Neural progenitor cell (in vitro differentiated cells): ENCODE measurements around the gene LIN7B. TPM values are rescaled to one million over a fixed set of nuclear protein-coding genes. Genes with fewer than 3 reads are reported as not detected.
"Not testable (repeated sequence)": the region's sequence is repeated elsewhere in the genome, so short reads cannot be mapped to it uniquely, and the experiment has no call there.

ENCODE experiments used
- DNase-seq: peaks from one replicate; pipeline ENCODE4 v3.0.0-alpha.2; 2016; ENCODE audit warnings: low spot score
- H2AFZ ChIP-seq: fragments of 200-600 bp; sonication (generic); replicated peaks from 2 replicates; pipeline ENCODE4 v1.6.1; 2016; ENCODE audit warnings: antibody characterized with exemption
- H3F3A ChIP-seq: fragments of 200-600 bp; sonication (generic); 2 replicates; pipeline ENCODE4 v1.6.1; 2016; ENCODE audit warnings: antibody characterized with exemption, low read depth
- H3K27ac ChIP-seq: fragments of 200-600 bp; sonication (generic); 2 replicates; pipeline ENCODE4 v1.5.1; 2016; ENCODE audit warnings: mild to moderate bottlenecking
- H3K27me3 ChIP-seq: fragments of 200-600 bp; sonication (generic); 2 replicates; pipeline ENCODE4 v1.6.1; 2016; ENCODE audit warnings: mild to moderate bottlenecking, moderate library complexity
- H3K36me3 ChIP-seq: fragments of 200-600 bp; sonication (generic); 2 replicates; pipeline ENCODE4 v1.5.1; 2016
- H3K4me1 ChIP-seq: fragments of 200-600 bp; sonication (generic); 2 replicates; pipeline ENCODE4 v1.6.1; 2016; ENCODE audit warnings: mixed run types
- H3K4me2 ChIP-seq: fragments of 200-600 bp; sonication (generic); 2 replicates; pipeline ENCODE4 v1.6.1; 2016
- H3K4me3 ChIP-seq: fragments of 200-600 bp; sonication (generic); 2 replicates; pipeline ENCODE4 v1.5.1; 2016
- H3K79me2 ChIP-seq: fragments of 200-600 bp; sonication (generic); 2 replicates; pipeline ENCODE4 v1.6.1; 2016; ENCODE audit warnings: low read depth
- H3K9ac ChIP-seq: fragments of 200-600 bp; sonication (generic); 2 replicates; pipeline ENCODE4 v1.6.1; 2016
- H3K9me3 ChIP-seq: fragments of 200-600 bp; sonication (generic); 2 replicates; pipeline ENCODE4 v1.5.1; 2016; ENCODE audit warnings: low read depth
- H4K20me1 ChIP-seq: fragments of 200-600 bp; sonication (generic); 2 replicates; pipeline ENCODE4 v1.6.1; 2016; ENCODE audit warnings: low read depth
- H3K27ac Mint-ChIP-seq: 3 replicates; pipeline ENCODE4 v1.8.0; 2021; ENCODE audit warnings: mixed read lengths
- H3K27me3 Mint-ChIP-seq: 2 replicates; pipeline ENCODE4 v1.8.0; 2022; ENCODE audit warnings: low read depth, mild to moderate bottlenecking, inconsistent platforms, moderate library complexity, mixed read lengths; ENCODE audit not compliant: insufficient read depth
- H3K36me3 Mint-ChIP-seq: 3 replicates; pipeline ENCODE4 v1.8.0; 2021; ENCODE audit warnings: mixed read lengths
- H3K4me1 Mint-ChIP-seq: 3 replicates; pipeline ENCODE4 v1.8.0; 2021; ENCODE audit warnings: mixed read lengths
- H3K4me3 Mint-ChIP-seq: 3 replicates; pipeline ENCODE4 v1.8.0; 2021; ENCODE audit warnings: mild to moderate bottlenecking, moderate library complexity, mixed read lengths
- H3K9me3 Mint-ChIP-seq: 3 replicates; pipeline ENCODE4 v1.8.0; 2020; ENCODE audit warnings: mixed read lengths
- CTCF ChIP-seq: fragments of 200-600 bp; sonication (generic); IDR thresholded peaks from 2 replicates; pipeline ENCODE4 v1.5.1; 2017; ENCODE audit warnings: antibody characterized with exemption, mild to moderate bottlenecking
- EZH2 ChIP-seq: fragments of 200-600 bp; sonication (generic); IDR thresholded peaks from 2 replicates; pipeline ENCODE4 v1.6.1; 2017; ENCODE audit warnings: antibody characterized with exemption, mild to moderate bottlenecking, moderate library complexity
- EZH2phosphoT487 ChIP-seq: fragments of 200-600 bp; sonication (generic); IDR thresholded peaks from 2 replicates; pipeline ENCODE4 v1.6.1; 2017; ENCODE audit warnings: antibody characterized with exemption
- total RNA-seq: library from RNA; depleted of rRNA; stranded (reverse); fragments of >200 nt; gene quantifications from 2 replicates; pipeline ENCODE4 v1.2.3, GENCODE V29; 2015; ENCODE audit warnings: low replicate concordance

LIN7B gene
- total RNA-seq, 1 donor from 2014 or later: 9.7 TPM

DNA sequence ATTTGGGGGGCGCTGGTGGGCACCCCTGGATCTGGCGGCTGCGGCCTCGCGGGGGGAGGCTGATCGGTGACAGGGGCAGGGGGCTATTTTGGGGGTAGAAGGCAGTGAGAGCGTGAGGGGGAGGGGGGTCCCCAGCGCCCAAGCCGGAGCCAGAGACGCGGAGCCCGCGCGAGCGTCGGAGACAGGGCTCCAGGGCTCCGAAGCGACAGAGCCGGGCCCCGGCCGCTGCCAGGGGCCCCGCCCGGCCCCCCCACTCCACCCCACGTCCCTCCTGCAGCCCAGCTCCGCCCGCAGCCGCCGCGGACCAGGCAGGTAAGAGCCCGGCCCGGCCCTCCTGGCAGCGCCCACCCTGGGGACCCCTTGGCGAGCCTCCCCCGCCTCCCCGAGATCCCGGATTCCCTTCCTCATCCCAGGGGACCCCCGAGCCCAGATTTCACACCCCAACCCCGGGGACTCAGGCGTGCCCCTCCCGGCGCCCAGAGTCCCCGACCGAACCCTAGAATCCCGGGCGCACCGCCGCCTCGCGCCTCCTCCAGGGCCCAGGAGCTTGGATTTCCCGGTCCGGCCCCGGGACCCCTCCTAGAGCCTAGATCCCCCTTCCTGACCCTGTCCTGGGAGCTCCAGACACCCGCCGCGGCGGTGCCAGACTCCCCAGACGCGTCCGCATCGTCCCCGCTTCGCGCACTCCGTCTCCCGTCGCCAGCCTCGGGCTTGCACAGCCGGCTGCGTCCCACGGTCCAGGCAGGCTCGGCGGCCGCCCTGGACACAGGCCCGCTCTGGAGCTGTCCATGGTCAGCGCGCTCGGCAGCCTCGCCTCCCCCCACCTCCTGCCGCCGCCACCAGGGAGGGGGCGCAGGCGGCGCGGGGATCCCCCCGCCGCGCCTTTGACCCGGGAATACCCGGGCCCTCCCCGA lies 5.5 kb downstream of the LIN7B start, which contains the start of gene PPFIA3:
Gene PPFIA3 (plus strand): TSS at position 134 of the 914 bp plus-strand sequence. CDS start 8,330 bp downstream, outside the sequence.
- Histone ChIP-seq H3K36me3 (no peaks in the 10 kb centered on the region), H4K20me1 (peaks cover 36% of the 10 kb centered on the region), H3K9me3 (no peaks in the 10 kb centered on the region), H3F3A (peaks cover 15% of the 10 kb centered on the region), H3K27me3 (peaks cover 56% of the 10 kb centered on the region), H3K27ac (no peak within 1 kb of the TSS), H3K4me2 (peak within 1 kb of the TSS; percentile 86), H3K4me1 (no peaks in the 10 kb centered on the region), H3K4me3 (peak within 1 kb of the TSS; percentile 61), H3K9ac (no peak within 1 kb of the TSS), H2AFZ (no peak within 1 kb of the TSS), H3K79me2 (no peaks in the 10 kb centered on the region)
- Mint-ChIP-seq H3K4me3 (peak within 1 kb of the TSS; percentile 85), H3K9me3 (no peaks in the 10 kb centered on the region), H3K27me3 (peaks cover 18% of the 10 kb centered on the region), H3K4me1 (peaks cover 28% of the 10 kb centered on the region), H3K27ac (peak within 1 kb of the TSS; percentile 72), H3K36me3 (peaks cover 4% of the 10 kb centered on the region)
- TF ChIP-seq CTCF: no peak
- peak; percentile 64 for TF ChIP-seq EZH2phosphoT487
- peak; percentile 88 for TF ChIP-seq EZH2
- peak; percentile 93 for DNase-seq

DNA sequence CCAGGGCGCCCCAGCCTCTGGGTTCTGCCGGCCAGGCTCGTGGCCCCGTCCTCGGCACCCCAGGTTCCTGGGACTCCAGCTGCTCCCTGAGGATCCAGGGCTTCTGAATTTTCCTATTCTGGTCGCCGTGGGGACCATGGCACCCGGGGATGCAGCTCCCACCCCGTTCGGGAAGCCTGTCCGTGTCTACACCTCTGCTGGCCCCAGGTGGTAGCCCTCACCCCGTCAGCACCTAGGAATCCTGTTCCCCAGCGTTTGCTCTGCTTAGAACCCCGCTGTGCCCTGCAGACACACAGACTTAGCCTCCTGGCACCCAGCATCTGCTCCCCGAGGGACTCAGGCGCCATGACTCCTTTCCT lies 6.1 kb downstream of the LIN7B start:
- DNase-seq: no peak
- Histone ChIP-seq H3F3A (peaks cover 11% of the 10 kb centered on the region), H3K27ac (no peak overlapping the region), H3K4me1 (no peaks in the 10 kb centered on the region), H3K36me3 (no peaks in the 10 kb centered on the region), H3K9ac (no peak overlapping the region), H4K20me1 (peaks cover 34% of the 10 kb centered on the region), H3K4me3 (no peak overlapping the region), H3K4me2 (peak overlapping the region; percentile 86), H2AFZ (no peak overlapping the region), H3K79me2 (no peaks in the 10 kb centered on the region), H3K27me3 (peaks cover 52% of the 10 kb centered on the region), H3K9me3 (no peaks in the 10 kb centered on the region)
- H3K9me3 Mint-ChIP-seq: no peaks in the 10 kb centered on the region
- TF ChIP-seq EZH2phosphoT487: peak; percentile 44
- no peak for TF ChIP-seq EZH2
- H3K27ac Mint-ChIP-seq: no peak overlapping the region
- H3K4me1 Mint-ChIP-seq: peaks cover 27% of the 10 kb centered on the region
- peak overlapping the region; percentile 84 for H3K4me3 Mint-ChIP-seq
- peaks cover 20% of the 10 kb centered on the region for H3K27me3 Mint-ChIP-seq
- peaks cover 4% of the 10 kb centered on the region for H3K36me3 Mint-ChIP-seq

DNA sequence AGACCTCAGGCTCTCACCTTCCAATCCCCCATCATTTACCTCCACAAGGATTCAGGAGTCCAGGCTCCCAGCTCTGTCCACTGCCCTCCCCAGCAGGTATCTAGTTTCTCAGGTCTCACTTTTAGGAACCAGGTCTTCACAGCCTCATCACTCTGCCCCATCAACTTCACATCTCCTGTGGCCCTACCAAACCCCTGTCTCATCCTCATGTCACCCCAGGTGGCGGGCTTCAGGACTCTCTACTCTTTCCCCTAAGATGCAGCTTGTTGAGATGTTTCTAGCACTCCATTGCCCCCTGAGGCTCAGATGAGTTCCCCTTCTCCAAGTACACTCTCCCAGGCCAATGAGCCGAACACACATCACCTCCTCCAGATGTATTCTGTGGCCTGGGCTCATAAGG lies 6.7 kb downstream of the LIN7B start:
- Histone ChIP-seq H3K27ac (no peak overlapping the region), H3K79me2 (no peaks in the 10 kb centered on the region), H3K4me1 (no peaks in the 10 kb centered on the region), H3K9me3 (no peaks in the 10 kb centered on the region), H3K4me2 (no peak overlapping the region), H3K9ac (no peak overlapping the region), H3K36me3 (no peaks in the 10 kb centered on the region), H2AFZ (no peak overlapping the region), H3K4me3 (no peak overlapping the region), H4K20me1 (peaks cover 28% of the 10 kb centered on the region), H3K27me3 (peaks cover 48% of the 10 kb centered on the region), H3F3A (peaks cover 7% of the 10 kb centered on the region)
- H3K9me3 Mint-ChIP-seq: no peaks in the 10 kb centered on the region
- peaks cover 27% of the 10 kb centered on the region for H3K4me1 Mint-ChIP-seq
- no peak for DNase-seq
- TF ChIP-seq EZH2phosphoT487 (no peak), EZH2 (no peak), CTCF (no peak)
- H3K27ac Mint-ChIP-seq: peak overlapping the region; percentile 57
- peaks cover 4% of the 10 kb centered on the region for H3K36me3 Mint-ChIP-seq
- H3K4me3 Mint-ChIP-seq: peak overlapping the region; percentile 84
- peaks cover 20% of the 10 kb centered on the region for H3K27me3 Mint-ChIP-seq

DNA sequence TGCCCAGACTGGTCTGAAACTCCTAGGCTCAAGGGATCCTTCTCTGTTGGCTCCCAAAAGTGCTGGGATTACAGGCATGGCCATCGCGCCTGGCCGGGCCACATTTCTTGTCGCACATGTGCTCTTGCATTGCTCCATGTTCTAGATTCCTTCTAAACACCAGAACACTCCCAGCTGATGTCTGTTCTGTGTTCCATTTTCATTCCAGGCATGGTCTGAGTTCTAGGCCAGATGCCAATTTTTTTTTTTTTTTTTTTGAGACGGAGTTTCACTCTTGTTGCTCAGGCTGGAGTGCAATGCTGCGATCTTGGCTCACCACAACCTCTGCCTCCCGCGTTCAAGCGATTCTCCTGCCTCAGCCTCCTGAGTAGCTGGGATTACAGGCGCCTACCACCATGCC lies 7.7 kb downstream of the LIN7B start:
- not testable (repeated sequence) for DNase-seq, H3K9ac ChIP-seq, H3K9me3 ChIP-seq, H3K4me3 Mint-ChIP-seq, H3K79me2 ChIP-seq, H3K4me2 ChIP-seq, H3K4me3 ChIP-seq, H3K36me3 ChIP-seq, H3K27ac Mint-ChIP-seq, H3K36me3 Mint-ChIP-seq, H3K9me3 Mint-ChIP-seq, H3F3A ChIP-seq, H3K4me1 ChIP-seq, H3K27ac ChIP-seq, H2AFZ ChIP-seq
- Mint-ChIP-seq H3K27me3 (peaks cover 20% of the 10 kb centered on the region), H3K4me1 (peaks cover 23% of the 10 kb centered on the region)
- Histone ChIP-seq H3K27me3 (peaks cover 48% of the 10 kb centered on the region), H4K20me1 (peaks cover 25% of the 10 kb centered on the region)

DNA sequence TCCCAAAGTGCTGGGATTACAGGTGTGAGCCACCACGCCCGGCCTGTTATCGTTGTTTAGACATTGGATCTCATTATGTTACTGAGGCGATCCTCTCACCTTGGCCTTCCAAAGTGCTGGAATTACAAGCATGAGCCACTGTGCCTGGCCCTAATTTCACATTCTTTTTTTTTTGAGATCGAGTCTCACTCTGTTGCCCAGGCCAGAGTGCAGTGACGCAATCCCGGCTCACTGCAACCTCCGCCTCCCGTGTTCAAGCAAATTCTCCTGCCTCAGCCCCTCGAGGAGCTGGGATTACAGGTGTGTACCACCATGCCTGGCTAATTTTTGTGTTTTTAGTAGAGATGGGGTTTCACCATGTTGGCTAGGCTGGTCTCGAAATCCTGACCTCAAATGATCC lies 9.1 kb downstream of the LIN7B start:
- H3K27ac ChIP-seq: not testable (repeated sequence)
- peaks cover 20% of the 10 kb centered on the region for H3K27me3 Mint-ChIP-seq

More for the DNA sequence above, 9.1 kb downstream of the LIN7B start:
- H4K20me1 ChIP-seq: peaks cover 17% of the 10 kb centered on the region
- not testable (repeated sequence) for DNase-seq, H3K4me2 ChIP-seq, H3K4me3 ChIP-seq, H3K9me3 Mint-ChIP-seq, H3F3A ChIP-seq, H3K36me3 Mint-ChIP-seq, H3K9ac ChIP-seq, H3K4me1 ChIP-seq, H3K27ac Mint-ChIP-seq, H3K4me3 Mint-ChIP-seq, H3K9me3 ChIP-seq, H3K36me3 ChIP-seq, H2AFZ ChIP-seq, H3K79me2 ChIP-seq
- peaks cover 16% of the 10 kb centered on the region for H3K4me1 Mint-ChIP-seq
- peaks cover 48% of the 10 kb centered on the region for H3K27me3 ChIP-seq
